A549 (cell line): ENCODE measurements around the gene SPACA6.

ENCODE experiments used
- CHD4 ChIP-seq: fragments of 200-600 bp; sonication (generic); IDR thresholded peaks from 2 replicates; pipeline ENCODE4 v1.6.1; 2016; ENCODE audit warnings: antibody characterized with exemption, mild to moderate bottlenecking, borderline replicate concordance
- HOXA7 ChIP-seq: fragments of 250-450 bp; sonication (Bioruptor Pico); IDR thresholded peaks from 2 replicates; pipeline ENCODE4 v1.5.0; 2020; ENCODE audit warnings: mild to moderate bottlenecking, moderate library complexity
- JUN ChIP-seq, 2 experiments: fragments of >200 bp; sonication (Bioruptor Twin); formaldehyde crosslinking; IDR thresholded peaks; 2 replicates in 1 of 2; 3 replicates in 1 of 2; pipeline ENCODE4 v1.6.1; 2016 to 2017
- NR3C1 ChIP-seq: fragments of >200 bp; sonication (Bioruptor Twin); formaldehyde crosslinking; IDR thresholded peaks from 3 replicates; pipeline ENCODE4 v1.6.1; 2017
- PHF8 ChIP-seq: fragments of 200-600 bp; sonication (generic); IDR thresholded peaks from 2 replicates; pipeline ENCODE4 v1.6.1; 2016; ENCODE audit warnings: low read depth, mild to moderate bottlenecking, antibody characterized with exemption, moderate library complexity, borderline replicate concordance
- POLR2A ChIP-seq: IDR thresholded peaks from 2 replicates; pipeline ENCODE4 v1.6.1; 2012; ENCODE audit warnings: mild to moderate bottlenecking, low read length
- RNF2 ChIP-seq: fragments of 200-600 bp; sonication (generic); IDR thresholded peaks from 2 replicates; pipeline ENCODE4 v1.6.1; 2016; ENCODE audit warnings: low read depth, mild to moderate bottlenecking, antibody characterized with exemption, moderate library complexity, borderline replicate concordance
- TF ChIP-seq, protein P1 (sequence below): fragments of >200 bp; sonication (Bioruptor Twin); formaldehyde crosslinking; IDR thresholded peaks from 3 replicates; pipeline ENCODE4 v1.5.1; 2016
- TF ChIP-seq, protein P2 (sequence below): fragments of 200-600 bp; sonication (generic); IDR thresholded peaks from 2 replicates; pipeline ENCODE4 v1.6.1; 2016; ENCODE audit warnings: antibody characterized with exemption, mild to moderate bottlenecking, moderate library complexity
- TF ChIP-seq, protein P3 (sequence below): fragments of 250-450 bp; sonication (Bioruptor Pico); IDR thresholded peaks from 2 replicates; pipeline ENCODE4 v1.5.0; 2021; ENCODE audit warnings: mild to moderate bottlenecking, moderate library complexity, borderline replicate concordance

DNA sequence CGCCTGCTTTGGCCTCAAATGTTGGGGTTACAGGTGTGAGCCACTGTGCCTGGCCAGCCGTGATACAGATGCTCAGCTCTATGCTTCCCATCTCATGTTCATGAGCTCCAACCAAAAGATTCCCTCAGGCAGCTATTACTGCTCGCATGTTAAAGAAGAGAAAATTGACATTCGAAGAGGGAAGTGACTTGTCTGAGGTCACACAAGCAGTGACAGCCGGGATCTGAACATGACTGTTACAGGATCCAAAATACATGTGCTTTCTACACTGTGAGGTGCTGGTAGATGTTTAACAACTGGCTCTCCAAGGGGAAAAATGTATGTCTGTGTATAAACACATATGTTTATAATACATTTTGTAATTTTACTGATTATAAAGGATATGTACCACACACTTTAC lies 47.2 kb downstream of the SPACA6 start:
- TF ChIP-seq, protein P1, sequence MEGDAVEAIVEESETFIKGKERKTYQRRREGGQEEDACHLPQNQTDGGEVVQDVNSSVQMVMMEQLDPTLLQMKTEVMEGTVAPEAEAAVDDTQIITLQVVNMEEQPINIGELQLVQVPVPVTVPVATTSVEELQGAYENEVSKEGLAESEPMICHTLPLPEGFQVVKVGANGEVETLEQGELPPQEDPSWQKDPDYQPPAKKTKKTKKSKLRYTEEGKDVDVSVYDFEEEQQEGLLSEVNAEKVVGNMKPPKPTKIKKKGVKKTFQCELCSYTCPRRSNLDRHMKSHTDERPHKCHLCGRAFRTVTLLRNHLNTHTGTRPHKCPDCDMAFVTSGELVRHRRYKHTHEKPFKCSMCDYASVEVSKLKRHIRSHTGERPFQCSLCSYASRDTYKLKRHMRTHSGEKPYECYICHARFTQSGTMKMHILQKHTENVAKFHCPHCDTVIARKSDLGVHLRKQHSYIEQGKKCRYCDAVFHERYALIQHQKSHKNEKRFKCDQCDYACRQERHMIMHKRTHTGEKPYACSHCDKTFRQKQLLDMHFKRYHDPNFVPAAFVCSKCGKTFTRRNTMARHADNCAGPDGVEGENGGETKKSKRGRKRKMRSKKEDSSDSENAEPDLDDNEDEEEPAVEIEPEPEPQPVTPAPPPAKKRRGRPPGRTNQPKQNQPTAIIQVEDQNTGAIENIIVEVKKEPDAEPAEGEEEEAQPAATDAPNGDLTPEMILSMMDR: no peak
- TF ChIP-seq NR3C1 (no peak), RNF2 (no peak), CHD4 (no peak), JUN (IDR thresholded peaks at IDR 0.05) (no peak), HOXA7 (no peak), PHF8 (no peak), POLR2A (no peak)
- TF ChIP-seq, protein P2, sequence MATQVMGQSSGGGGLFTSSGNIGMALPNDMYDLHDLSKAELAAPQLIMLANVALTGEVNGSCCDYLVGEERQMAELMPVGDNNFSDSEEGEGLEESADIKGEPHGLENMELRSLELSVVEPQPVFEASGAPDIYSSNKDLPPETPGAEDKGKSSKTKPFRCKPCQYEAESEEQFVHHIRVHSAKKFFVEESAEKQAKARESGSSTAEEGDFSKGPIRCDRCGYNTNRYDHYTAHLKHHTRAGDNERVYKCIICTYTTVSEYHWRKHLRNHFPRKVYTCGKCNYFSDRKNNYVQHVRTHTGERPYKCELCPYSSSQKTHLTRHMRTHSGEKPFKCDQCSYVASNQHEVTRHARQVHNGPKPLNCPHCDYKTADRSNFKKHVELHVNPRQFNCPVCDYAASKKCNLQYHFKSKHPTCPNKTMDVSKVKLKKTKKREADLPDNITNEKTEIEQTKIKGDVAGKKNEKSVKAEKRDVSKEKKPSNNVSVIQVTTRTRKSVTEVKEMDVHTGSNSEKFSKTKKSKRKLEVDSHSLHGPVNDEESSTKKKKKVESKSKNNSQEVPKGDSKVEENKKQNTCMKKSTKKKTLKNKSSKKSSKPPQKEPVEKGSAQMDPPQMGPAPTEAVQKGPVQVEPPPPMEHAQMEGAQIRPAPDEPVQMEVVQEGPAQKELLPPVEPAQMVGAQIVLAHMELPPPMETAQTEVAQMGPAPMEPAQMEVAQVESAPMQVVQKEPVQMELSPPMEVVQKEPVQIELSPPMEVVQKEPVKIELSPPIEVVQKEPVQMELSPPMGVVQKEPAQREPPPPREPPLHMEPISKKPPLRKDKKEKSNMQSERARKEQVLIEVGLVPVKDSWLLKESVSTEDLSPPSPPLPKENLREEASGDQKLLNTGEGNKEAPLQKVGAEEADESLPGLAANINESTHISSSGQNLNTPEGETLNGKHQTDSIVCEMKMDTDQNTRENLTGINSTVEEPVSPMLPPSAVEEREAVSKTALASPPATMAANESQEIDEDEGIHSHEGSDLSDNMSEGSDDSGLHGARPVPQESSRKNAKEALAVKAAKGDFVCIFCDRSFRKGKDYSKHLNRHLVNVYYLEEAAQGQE: no peak
- TF ChIP-seq, protein P3, sequence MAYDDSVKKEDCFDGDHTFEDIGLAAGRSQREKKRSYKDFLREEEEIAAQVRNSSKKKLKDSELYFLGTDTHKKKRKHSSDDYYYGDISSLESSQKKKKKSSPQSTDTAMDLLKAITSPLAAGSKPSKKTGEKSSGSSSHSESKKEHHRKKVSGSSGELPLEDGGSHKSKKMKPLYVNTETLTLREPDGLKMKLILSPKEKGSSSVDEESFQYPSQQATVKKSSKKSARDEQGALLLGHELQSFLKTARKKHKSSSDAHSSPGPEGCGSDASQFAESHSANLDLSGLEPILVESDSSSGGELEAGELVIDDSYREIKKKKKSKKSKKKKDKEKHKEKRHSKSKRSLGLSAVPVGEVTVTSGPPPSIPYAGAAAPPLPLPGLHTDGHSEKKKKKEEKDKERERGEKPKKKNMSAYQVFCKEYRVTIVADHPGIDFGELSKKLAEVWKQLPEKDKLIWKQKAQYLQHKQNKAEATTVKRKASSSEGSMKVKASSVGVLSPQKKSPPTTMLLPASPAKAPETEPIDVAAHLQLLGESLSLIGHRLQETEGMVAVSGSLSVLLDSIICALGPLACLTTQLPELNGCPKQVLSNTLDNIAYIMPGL (CRISPR knock-in tag): no peak
